Left lung (tissue), 10 donors: ENCODE results near the gene PTX4. TPM values are rescaled to one million over a fixed set of nuclear protein-coding genes. Genes with fewer than 3 reads are reported as not detected.

Experiments
- ATAC-seq: fragments of 200-7000 bp; cut with Tn5 transposase; one replicate; pipeline ENCODE4 v1.9.1; 2020; ENCODE audit warnings: moderate library complexity
- DNase-seq, 4 donors: peaks; one replicate each; pipeline ENCODE4 v3.0.0-alpha.2; 2013 to 2020
- H3K27ac ChIP-seq, 2 donors: fragments of 200-600 bp; sonication (generic) in 1 of 2; one replicate each; pipeline versions ENCODE4 v1.5.0 to v1.8.0; 2020 to 2021
- H3K27me3 ChIP-seq, 2 donors: fragments of 200-600 bp; sonication (generic) in 1 of 2; one replicate each; pipeline versions ENCODE4 v1.5.0 to v1.8.0; 2020 to 2021
- H3K36me3 ChIP-seq, 2 donors: fragments of 200-600 bp; sonication (generic) in 1 of 2; one replicate each; pipeline versions ENCODE4 v1.5.0 to v1.8.0; 2020 to 2021
- H3K4me1 ChIP-seq, 2 donors: fragments of 200-600 bp; one replicate each; pipeline ENCODE4 v1.8.0; 2021
- H3K4me3 ChIP-seq, 2 donors: fragments of 200-600 bp; sonication (generic) in 1 of 2; one replicate each; pipeline versions ENCODE4 v1.5.0 to v1.8.0; 2020 to 2021; ENCODE audit warnings: mild to moderate bottlenecking in 1 of 2
- H3K9me3 ChIP-seq, 2 donors: fragments of 200-600 bp; sonication (generic) in 1 of 2; one replicate each; pipeline versions ENCODE4 v1.5.0 to v1.8.0; 2020 to 2021
- CTCF ChIP-seq, 2 donors: fragments of 200-600 bp; sonication (generic) in 1 of 2; IDR thresholded peaks; one replicate each; pipeline versions ENCODE4 v1.5.0 to v1.8.0; 2021; ENCODE audit warnings: antibody characterized with exemption in 2 of 2
- intact Hi-C, 2 donors: fragments of 100-400 bp; cut with DNase I; formaldehyde crosslinking; loops; one replicate each; pipeline versions ENCODE4 v1.11.2 to v1.14.2; 2022
- polyA plus RNA-seq, 6 donors: library from polyadenylated mRNA; unstranded; fragments of 120-200 nt; gene quantifications; one replicate each; pipeline ENCODE4 v1.2.1, GENCODE V29; 2013; ENCODE audit not compliant: insufficient read length in 6 of 6
- total RNA-seq, 2 donors: library from RNA; stranded (reverse); fragmentation: NEBNext Ultra II Directional; extraction: Animal tissue kit (Norgen Biotek cat#: 25700); gene quantifications; one replicate each; pipeline ENCODE4 v1.2.1, GENCODE V29; 2021
- donor health status: DM: no; HTN: yes; CAD: no.
- donor health status: DM: no; HTN: no; CAD: no.

The PTX4 gene
- total and polyA plus RNA-seq, 8 donors: 0.15 to 0.20 (median 0.20) TPM; not detected in 5

- Histone ChIP-seq H3K36me3 (peaks cover 0 to 91% of the 10 kb centered on the region in 2 donors), H3K4me1 (no peaks in the 10 kb centered on the region), H3K27me3 (no peaks in the 10 kb centered on the region), H3K9me3 (no peaks in the 10 kb centered on the region), H3K27ac (no peak overlapping the region), H3K4me3 (no peak overlapping the region)
- DNase-seq: peak in 1 of 4 donors; percentile 75
- intact Hi-C loops: no loop called here
- no peak for TF ChIP-seq CTCF (IDR thresholded peaks at IDR 0.05)
- no peak for ATAC-seq
Measured at GRCh38 chr16:1500465-1501150, 11.9 kb upstream of the PTX4 start.

- TF ChIP-seq CTCF (IDR thresholded peaks at IDR 0.05): no peak
- DNase-seq (no peak), ATAC-seq (no peak)
- intact Hi-C loops: no loop called here
- Histone ChIP-seq H3K4me1 (peaks cover under 1 to 5% of the 10 kb centered on the region in 2 donors), H3K27ac (no peak overlapping the region), H3K4me3 (no peak overlapping the region), H3K36me3 (peaks cover 0 to 91% of the 10 kb centered on the region in 2 donors), H3K27me3 (no peaks in the 10 kb centered on the region), H3K9me3 (no peaks in the 10 kb centered on the region)
Measured at GRCh38 chr16:1499756-1500464, 11.2 kb upstream of the PTX4 start.

- H3K4me1 ChIP-seq: peaks cover 8 to 14% of the 10 kb centered on the region in 2 donors
- H3K27me3 ChIP-seq: no peaks in the 10 kb centered on the region
- TF ChIP-seq CTCF (IDR thresholded peaks at IDR 0.05): no peak
- intact Hi-C loops: no loop called here
- ATAC-seq: no peak
- no peaks in the 10 kb centered on the region for H3K9me3 ChIP-seq
- no peak overlapping the region for H3K4me3 ChIP-seq
- peaks cover 0 to 91% of the 10 kb centered on the region in 2 donors for H3K36me3 ChIP-seq
- H3K27ac ChIP-seq: no peak overlapping the region
- DNase-seq: no peak
Measured at GRCh38 chr16:1498899-1499676, 10.3 kb upstream of the PTX4 start.

GRCh38 chr16:1497014-1497598, 8.4 kb upstream of the PTX4 start:
- H3K4me3 ChIP-seq: no peak overlapping the region
- DNase-seq: peak in 1 of 4 donors; percentile 72
- H3K9me3 ChIP-seq: no peaks in the 10 kb centered on the region
- H3K27me3 ChIP-seq: no peaks in the 10 kb centered on the region
- intact Hi-C loops: no loop called here
- peaks cover 0 to 75% of the 10 kb centered on the region in 2 donors for H3K36me3 ChIP-seq
- no peak for ATAC-seq
- H3K27ac ChIP-seq: no peak overlapping the region
- TF ChIP-seq CTCF (IDR thresholded peaks at IDR 0.05): no peak
- peaks cover 9 to 27% of the 10 kb centered on the region in 2 donors for H3K4me1 ChIP-seq
